Activated CD8-positive, alpha-beta memory T cell treated with anti-CD3 and anti-CD28 coated beads for 24 hours (primary cell): ENCODE measurements around the gene WTIP.
"Not testable (repeated sequence)": the region's sequence is repeated elsewhere in the genome, so short reads cannot be mapped to it uniquely, and the experiment has no call there.

Experiments used
- DNase-seq: peaks from one replicate; pipeline ENCODE4 v3.0.0-alpha.2; 2020

The WTIP gene

GRCh38 chr19:34504273-34504808, 22.8 kb downstream of the WTIP start:
- DNase-seq = peak; percentile 26

GRCh38 chr19:34504809-34505291, 23.3 kb downstream of the WTIP start:
- DNase-seq = peak; percentile 35

- peak; percentile 30 for DNase-seq
These were observed 23.9 kb downstream of the WTIP start for GRCh38 chr19:34505321-34506025.

- no peak for DNase-seq
These were observed 24.4 kb downstream of the WTIP start for GRCh38 chr19:34506026-34506370.

GRCh38 chr19:34507414-34508067, 26.0 kb downstream of the WTIP start:
- no peak for DNase-seq

GRCh38 chr19:34508540-34508939, 27.0 kb downstream of the WTIP start:
- no peak for DNase-seq

- not testable (repeated sequence) for DNase-seq
These were observed 29.3 kb downstream of the WTIP start for GRCh38 chr19:34510904-34511303.

- no peak for DNase-seq
These were observed 30.8 kb downstream of the WTIP start for GRCh38 chr19:34512254-34512822.

- DNase-seq = no peak
These were observed 32.2 kb downstream of the WTIP start for GRCh38 chr19:34513767-34514166.

GRCh38 chr19:34519602-34520001, 38.0 kb downstream of the WTIP start:
- no peak for DNase-seq

GRCh38 chr19:34523408-34523807, 41.9 kb downstream of the WTIP start:
- no peak for DNase-seq

GRCh38 chr19:34525001-34525400, 43.4 kb downstream of the WTIP start:
- DNase-seq = no peak

GRCh38 chr19:34534206-34534605, 52.6 kb downstream of the WTIP start:
- DNase-seq = no peak

- DNase-seq = no peak
These were observed 57.8 kb downstream of the WTIP start for GRCh38 chr19:34539396-34539795.

GRCh38 chr19:34540811-34541557, 59.4 kb downstream of the WTIP start:
- no peak for DNase-seq

GRCh38 chr19:34549833-34550232, 68.3 kb downstream of the WTIP start:
- DNase-seq = no peak

GRCh38 chr19:34555447-34555846, 73.9 kb downstream of the WTIP start:
- DNase-seq = no peak

- DNase-seq = no peak
These were observed 74.9 kb downstream of the WTIP start for GRCh38 chr19:34556488-34556887.

GRCh38 chr19:34559045-34559444, 77.5 kb downstream of the WTIP start:
- DNase-seq = no peak

GRCh38 chr19:34560229-34560628, 78.7 kb downstream of the WTIP start:
- DNase-seq = no peak
